Measurements from ENCODE around the gene CRLF1.

CRLF1 gene

GRCh38 chr19:18636969-18637629 lies 30.5 kb upstream of the CRLF1 start, which contains the start of gene KLHL26:
Gene KLHL26 (plus strand): TSS chr19:18637028. CDS start chr19:18637055, 27 bp downstream.
- in situ Hi-C loops (cut with MboI; ENCODE audit: low sequenced_read_pairs): no loop called here

GRCh38 chr19:18636183-18636968 lies 29.8 kb upstream of the CRLF1 start:
- in situ Hi-C loops (cut with MboI; ENCODE audit: low sequenced_read_pairs): no loop called here

- in situ Hi-C loops (cut with MboI; ENCODE audit: low sequenced_read_pairs): no loop called here
Measured at GRCh38 chr19:18635831-18636182, 29.2 kb upstream of the CRLF1 start.

DNA sequence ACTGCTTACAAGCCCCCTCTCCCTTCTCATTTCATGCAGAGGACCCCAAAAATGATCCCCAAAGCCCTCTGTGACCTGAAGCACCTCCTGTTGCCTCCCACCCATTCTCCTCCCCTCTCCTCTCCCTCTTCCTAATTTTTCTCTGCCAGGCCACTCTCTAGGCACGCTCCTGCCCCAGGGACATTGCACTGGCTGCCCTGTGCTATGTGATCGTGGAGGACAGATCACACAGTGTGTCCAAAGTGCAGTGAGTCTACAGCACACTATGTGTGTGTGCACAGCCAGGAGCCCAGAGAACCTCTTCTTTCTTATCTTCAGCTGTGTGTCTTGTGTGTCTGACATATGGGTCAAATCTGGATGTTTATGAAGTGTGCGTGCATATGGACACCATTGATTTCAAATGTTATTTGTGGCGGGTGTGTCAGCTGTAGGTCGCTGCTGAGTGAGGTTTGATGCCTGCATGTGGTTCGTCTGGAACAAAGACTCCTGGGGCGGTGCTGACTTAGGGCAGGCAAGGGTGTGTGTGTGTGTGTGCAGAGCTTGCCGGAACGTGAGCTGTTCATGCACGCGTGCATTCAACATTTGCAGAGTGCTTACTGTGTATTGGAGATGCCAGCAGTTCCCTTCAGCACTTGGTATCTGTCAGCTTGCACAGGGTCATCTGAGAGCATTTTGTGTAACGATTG lies 28.2 kb upstream of the CRLF1 start:
- in situ Hi-C loops (cut with MboI; ENCODE audit: low sequenced_read_pairs): no loop called here

GRCh38 chr19:18633321-18633720 lies 26.7 kb upstream of the CRLF1 start:
- in situ Hi-C loops (cut with MboI; ENCODE audit: low sequenced_read_pairs): no loop called here

DNA sequence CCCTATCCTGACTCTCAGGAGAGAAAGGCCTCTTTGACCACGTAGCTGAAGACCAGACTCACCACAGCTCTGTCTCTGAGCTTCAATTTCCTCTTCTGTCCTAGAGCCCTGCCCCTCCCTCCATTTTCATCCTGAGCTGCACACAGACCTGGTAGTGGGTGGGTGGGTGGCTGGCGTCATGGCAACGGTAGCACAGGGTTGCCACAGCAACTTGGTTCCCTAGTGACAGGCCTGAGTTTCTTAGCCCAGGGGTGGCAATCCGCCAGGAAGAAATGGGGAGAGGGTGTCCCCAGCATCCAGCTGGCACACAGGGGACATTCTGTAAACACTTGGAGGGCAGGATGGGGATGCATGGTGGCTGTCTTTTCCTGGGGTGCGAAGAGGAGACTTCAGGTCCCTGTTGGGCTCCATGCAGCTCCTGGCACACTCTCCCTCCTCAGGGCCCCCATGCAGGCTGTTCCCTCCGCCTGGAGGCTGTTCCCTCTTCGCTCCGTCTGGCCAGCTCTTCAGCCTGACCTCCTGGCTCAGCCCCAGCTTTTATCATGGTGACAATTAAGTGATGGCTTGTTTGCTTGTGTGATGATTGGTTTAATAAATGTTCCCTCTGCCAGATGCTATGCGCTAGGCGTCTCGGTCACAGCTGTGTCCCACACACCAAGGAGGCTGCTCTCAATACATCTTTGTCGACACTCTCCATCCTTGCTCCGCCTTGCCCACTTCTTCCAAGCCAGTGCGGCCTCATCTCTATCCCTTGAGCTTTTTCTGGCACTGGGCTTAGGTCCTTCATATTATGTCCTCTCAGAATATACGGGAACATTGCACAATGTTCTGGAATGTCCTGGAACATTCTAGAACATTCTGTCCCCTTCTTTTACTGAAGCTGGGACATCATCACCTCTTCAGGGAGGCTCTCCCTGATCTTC lies 22.8 kb upstream of the CRLF1 start:
- in situ Hi-C loops (cut with MboI; ENCODE audit: low sequenced_read_pairs): no loop called here

DNA sequence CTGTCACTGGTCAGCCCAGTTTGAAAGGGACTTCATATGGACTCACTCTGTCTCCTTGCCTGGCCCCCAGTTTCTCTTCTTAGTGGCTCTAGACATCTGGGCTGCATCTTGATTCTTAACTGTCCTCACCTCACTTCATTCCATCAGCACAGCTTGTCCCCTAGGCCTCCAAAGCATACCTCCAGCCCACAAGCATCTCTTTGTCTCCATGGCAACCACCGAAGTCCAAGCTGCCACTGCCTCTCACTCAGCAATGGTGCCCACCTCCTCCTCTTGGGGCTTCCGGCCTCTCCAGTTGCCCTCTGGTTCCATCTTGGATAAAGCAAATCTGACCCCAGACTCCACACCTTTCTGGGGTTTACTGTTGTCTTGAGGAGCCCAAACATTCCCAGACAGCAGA lies 20.3 kb upstream of the CRLF1 start:
- in situ Hi-C loops (cut with MboI; ENCODE audit: low sequenced_read_pairs): no loop called here

DNA sequence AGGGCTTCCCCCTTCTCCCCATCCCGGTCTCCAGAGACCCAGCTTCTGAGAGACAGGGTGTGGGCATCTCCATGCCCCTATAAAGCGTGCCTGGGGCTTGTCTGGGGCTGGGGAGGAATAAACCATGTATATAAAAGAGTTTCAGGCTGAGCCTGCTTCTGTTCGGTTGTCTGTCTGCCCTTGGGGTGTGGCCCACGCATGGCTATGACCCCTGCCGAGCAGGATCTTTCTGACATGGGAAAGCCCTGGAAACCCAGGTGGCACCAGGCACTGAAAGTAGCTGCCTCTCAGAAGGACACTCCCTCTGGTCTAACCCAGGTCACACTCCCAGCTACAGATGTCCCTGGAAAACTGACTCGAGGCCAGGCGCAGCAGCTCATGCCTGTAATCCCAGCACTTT lies 14.3 kb upstream of the CRLF1 start:
- in situ Hi-C loops (cut with MboI; ENCODE audit: low sequenced_read_pairs): no loop called here

GRCh38 chr19:18620311-18620710 lies 13.7 kb upstream of the CRLF1 start:
- in situ Hi-C loops (cut with MboI; ENCODE audit: low sequenced_read_pairs): no loop called here

DNA sequence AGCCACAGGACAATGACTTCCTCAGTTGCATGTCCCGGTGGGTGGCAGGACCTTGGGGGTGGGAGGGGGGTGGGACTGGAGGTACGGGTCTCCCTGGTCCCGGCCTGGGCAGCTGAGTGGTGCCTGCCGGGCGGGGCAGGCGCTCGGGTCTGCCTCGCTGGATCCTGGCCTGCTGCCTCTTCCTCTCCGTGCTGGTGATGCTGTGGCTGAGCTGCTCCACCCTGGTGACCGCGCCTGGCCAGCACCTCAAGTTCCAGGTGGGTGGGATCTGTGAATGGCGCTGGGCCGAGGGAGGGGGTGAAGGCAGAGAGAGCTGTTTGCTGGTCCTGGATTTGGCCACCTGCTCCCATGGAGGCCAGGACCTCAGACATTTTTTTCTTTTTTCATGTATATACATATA lies 11.6 kb upstream of the CRLF1 start:
- in situ Hi-C loops (cut with MboI; ENCODE audit: low sequenced_read_pairs): no loop called here

DNA sequence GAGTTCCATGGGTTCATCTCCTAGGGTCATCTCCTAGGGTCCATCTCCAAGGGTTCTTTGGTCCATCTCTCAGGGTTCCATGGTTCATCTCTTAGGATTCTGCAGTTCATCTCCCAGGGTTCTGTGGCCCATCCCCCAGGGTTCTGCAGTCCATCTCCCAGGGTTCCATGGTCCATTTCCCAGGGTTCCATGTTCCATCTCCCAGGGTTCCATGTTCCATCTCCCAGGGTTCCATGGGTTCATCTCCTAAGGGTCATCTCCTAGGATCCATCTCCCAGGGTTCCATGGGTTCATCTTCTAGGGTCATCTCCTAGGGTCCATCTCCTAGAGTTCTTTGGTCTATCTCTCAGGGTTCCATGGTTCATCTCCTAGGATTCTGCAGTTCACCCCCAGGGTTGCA lies 11.0 kb upstream of the CRLF1 start:
- in situ Hi-C loops (cut with MboI; ENCODE audit: low sequenced_read_pairs): no loop called here

DNA sequence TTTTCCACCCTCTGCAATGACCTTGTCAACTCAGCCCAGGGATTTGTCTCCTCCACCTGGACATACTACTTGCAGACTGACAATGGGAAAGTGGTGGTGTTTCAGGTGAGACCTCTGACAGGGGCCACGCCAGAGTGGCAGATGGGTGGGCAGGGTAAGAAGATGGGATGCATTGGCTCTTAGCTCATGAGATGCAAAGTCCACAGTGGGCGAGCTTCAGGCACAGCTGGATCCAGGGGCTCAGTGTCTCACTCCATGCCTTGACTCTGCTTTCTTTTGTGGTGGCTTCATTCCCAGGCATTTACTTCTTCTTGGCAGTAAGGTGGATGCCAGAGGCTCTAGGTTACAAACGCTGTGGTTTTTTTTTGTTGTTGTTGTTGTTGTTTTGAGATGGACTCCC lies 9.4 kb upstream of the CRLF1 start:
- in situ Hi-C loops (cut with MboI; ENCODE audit: low sequenced_read_pairs): no loop called here

- in situ Hi-C loops (cut with MboI; ENCODE audit: low sequenced_read_pairs): no loop called here
Measured at GRCh38 chr19:18613589-18614234, 7.1 kb upstream of the CRLF1 start.

- in situ Hi-C loops (cut with MboI; ENCODE audit: low sequenced_read_pairs): no loop called here
Measured at GRCh38 chr19:18612772-18613588, 6.4 kb upstream of the CRLF1 start, which contains the start of gene TMEM59L. Gene TMEM59L (plus strand): TSS chr19:18612870. CDS start chr19:18612959, 89 bp downstream.

- in situ Hi-C loops (cut with MboI; ENCODE audit: low sequenced_read_pairs): no loop called here
Measured at GRCh38 chr19:18612051-18612771, 5.6 kb upstream of the CRLF1 start.

- in situ Hi-C loops (cut with MboI; ENCODE audit: low sequenced_read_pairs): no loop called here
Measured at GRCh38 chr19:18611327-18612050, 4.9 kb upstream of the CRLF1 start.

GRCh38 chr19:18610556-18611326 lies 4.1 kb upstream of the CRLF1 start:
- in situ Hi-C loops (cut with MboI; ENCODE audit: low sequenced_read_pairs): no loop called here

GRCh38 chr19:18610245-18610555 lies 3.6 kb upstream of the CRLF1 start:
- in situ Hi-C loops (cut with MboI; ENCODE audit: low sequenced_read_pairs): no loop called here

All from HL-60/S4 treated with retinoic acid at 250 ng/mL for 4 days and 3 days (cell line).